GM12878 (cell line): Measurements from ENCODE around the gene RAP1GDS1. TPM values are rescaled to one million over a fixed set of nuclear protein-coding genes. Genes with fewer than 3 reads are reported as not detected.

Experiments
- ATAC-seq: fragments of 200-7000 bp; cut with Tn5 transposase; 3 replicates; pipeline ENCODE4 v1.9.1; 2020; ENCODE audit warnings: mild to moderate bottlenecking, moderate library complexity
- BruUV-seq: library from RNA; stranded (reverse); fragments of 400-500 nt; replicated peaks from 2 replicates; lab custom pipeline; 2021; lab: Mats Ljungman, UMichigan
- CTCF ChIA-PET: fragments of 300-600 bp; sonication (Branson Sonifier 250); formaldehyde crosslinking; extraction: SDS; loops from one replicate; lab custom pipeline; 2021; ENCODE audit warnings: inconsistent platforms; lab: Yijun Ruan, JAX
- POLR2A ChIA-PET: fragments of 350-600 bp; formaldehyde crosslinking; extraction: SDS; loops from one replicate; lab custom pipeline; 2021; ENCODE audit warnings: inconsistent platforms; lab: Charles Lee
- RAD21 ChIA-PET: fragments of 300-600 bp; sonication (Branson Sonifier 250); formaldehyde crosslinking; loops from one replicate; lab custom pipeline; 2023; ENCODE audit warnings: antibody characterized with exemption; ENCODE audit not compliant: unreplicated experiment; lab: Charles Lee
- SMC1A ChIA-PET: fragments of 300-600 bp; sonication (Branson Sonifier 250); formaldehyde crosslinking; loops from one replicate; lab custom pipeline; 2023; ENCODE audit not compliant: unreplicated experiment, uncharacterized antibody; lab: Charles Lee
- DNase-seq: peaks from one replicate; pipeline ENCODE4 v3.0.0-alpha.2; 2011; ENCODE audit warnings: low read depth, low spot score
- FAIRE-seq: peaks from 3 replicates; lab custom pipeline; 2011; peaks lifted over from hg19 to GRCh38; lab: Jason Lieb, UNC
- H2AFZ ChIP-seq: 2 replicates; pipeline ENCODE4 v1.6.0; 2011; ENCODE audit warnings: low read depth, low read length, control low read depth; ENCODE audit not compliant: control insufficient read depth
- H3K27ac ChIP-seq: 2 replicates; pipeline ENCODE4 v1.5.1; 2011; ENCODE audit warnings: control low read depth; ENCODE audit not compliant: control insufficient read depth, insufficient read depth
- H3K27me3 ChIP-seq, 2 experiments: replicated peaks in 1 of 2; 2 replicates each; pipeline versions ENCODE4 v1.6.0 to v1.6.1; 2011; ENCODE audit warnings: low read length in 1 of 2; ENCODE audit not compliant: control insufficient read depth in 2 of 2, insufficient read depth in 2 of 2
- H3K36me3 ChIP-seq, 2 experiments: 2 replicates each; pipeline ENCODE4 v1.5.1; 2011; ENCODE audit warnings: low read length in 1 of 2; ENCODE audit not compliant: control insufficient read depth in 2 of 2, insufficient read depth in 2 of 2
- H3K4me1 ChIP-seq: 2 replicates; pipeline ENCODE4 v1.6.1; 2011; ENCODE audit warnings: mild to moderate bottlenecking, low read length, moderate library complexity, mixed read lengths; ENCODE audit not compliant: control insufficient read depth, insufficient read depth
- H3K4me2 ChIP-seq: 2 replicates; pipeline ENCODE4 v1.6.0; 2011; ENCODE audit warnings: control low read depth; ENCODE audit not compliant: control insufficient read depth, insufficient read depth
- H3K4me3 ChIP-seq: fragments of 200-600 bp; sonication (generic); 2 replicates; pipeline ENCODE4 v1.5.1; 2016
- H3K79me2 ChIP-seq: 2 replicates; pipeline ENCODE4 v1.6.0; 2011; ENCODE audit warnings: low read length; ENCODE audit not compliant: control insufficient read depth, insufficient read depth
- H3K9ac ChIP-seq: 2 replicates; pipeline ENCODE4 v1.8.0; 2011; ENCODE audit warnings: low read length, control low read depth, mixed read lengths; ENCODE audit not compliant: control insufficient read depth, insufficient read depth
- H3K9me3 ChIP-seq: replicated peaks from 3 replicates; pipeline ENCODE4 v1.5.1; 2011; ENCODE audit warnings: mild to moderate bottlenecking, low read length; ENCODE audit not compliant: control insufficient read depth, insufficient read depth
- H4K20me1 ChIP-seq: 2 replicates; pipeline ENCODE4 v1.6.0; 2011; ENCODE audit not compliant: control insufficient read depth, insufficient read depth
- BCL3 ChIP-seq: IDR thresholded peaks from 2 replicates; pipeline ENCODE4 v1.6.1; 2011; ENCODE audit warnings: borderline replicate concordance, low read depth, mild to moderate bottlenecking, moderate library complexity, low read length; ENCODE audit not compliant: insufficient read depth, poor library complexity, severe bottlenecking
- CHD4 ChIP-seq: fragments of 200-600 bp; sonication (generic); IDR thresholded peaks from 2 replicates; pipeline ENCODE4 v1.6.1; 2016; ENCODE audit warnings: mild to moderate bottlenecking
- EZH2 ChIP-seq: IDR thresholded peaks from 2 replicates; pipeline ENCODE4 v1.6.1; 2012; ENCODE audit warnings: low read depth, mild to moderate bottlenecking, control low read depth, inconsistent platforms, low read length, borderline replicate concordance; ENCODE audit not compliant: control insufficient read depth
- GATAD2B ChIP-seq: fragments of 450-650 bp; conservative IDR thresholded peaks from 2 replicates; pipeline ENCODE4 v1.6.1; 2017; ENCODE audit warnings: low read depth, mild to moderate bottlenecking, moderate library complexity
- JUNB ChIP-seq: IDR thresholded peaks from 2 replicates; pipeline ENCODE4 v1.6.1; 2016; ENCODE audit warnings: antibody characterized with exemption, mild to moderate bottlenecking
- JUND ChIP-seq: IDR thresholded peaks from 2 replicates; pipeline ENCODE4 v1.6.1; 2012; ENCODE audit warnings: low read depth, mild to moderate bottlenecking, low read length, improper control_type of control experiment, moderate library complexity
- KAT2A ChIP-seq: conservative IDR thresholded peaks from 2 replicates; pipeline ENCODE4 v1.6.1; 2011; ENCODE audit warnings: low read depth, low read length; ENCODE audit not compliant: control insufficient read depth
- NFIC ChIP-seq: IDR thresholded peaks from 2 replicates; pipeline ENCODE4 v1.6.1; 2012; ENCODE audit warnings: low read depth, mild to moderate bottlenecking, inconsistent platforms, low read length, moderate library complexity
- NRF1 ChIP-seq: conservative IDR thresholded peaks from 2 replicates; pipeline ENCODE4 v1.6.1; 2011; ENCODE audit warnings: mild to moderate bottlenecking, low read depth, low read length, improper control_type of control experiment
- PKNOX1 ChIP-seq: fragments of 450-650 bp; IDR thresholded peaks from 2 replicates; pipeline ENCODE4 v1.6.1; 2016; ENCODE audit warnings: mild to moderate bottlenecking
- POLR2A ChIP-seq: IDR thresholded peaks from 2 replicates; pipeline ENCODE4 v1.6.1; 2011; ENCODE audit warnings: low read depth, mild to moderate bottlenecking, low read length
- POLR2AphosphoS2 ChIP-seq: IDR thresholded peaks from 2 replicates; pipeline ENCODE4 v1.6.1; 2011; ENCODE audit warnings: low read depth, mild to moderate bottlenecking, low read length, improper control_type of control experiment, moderate library complexity
- POU2F2 ChIP-seq: IDR thresholded peaks from 3 replicates; pipeline ENCODE4 v1.6.1; 2011; ENCODE audit warnings: low read depth, mild to moderate bottlenecking, low read length, borderline replicate concordance
- RFX5 ChIP-seq: IDR thresholded peaks from 2 replicates; pipeline ENCODE4 v1.6.1; 2011; ENCODE audit warnings: low read depth, low read length, improper control_type of control experiment
- STAT1 ChIP-seq: fragments of 450-650 bp; conservative IDR thresholded peaks from 2 replicates; pipeline ENCODE4 v1.6.1; 2014; ENCODE audit warnings: antibody characterized with exemption, mild to moderate bottlenecking
- TCF12 ChIP-seq: IDR thresholded peaks from 2 replicates; pipeline ENCODE4 v1.6.1; 2011; ENCODE audit warnings: low read depth, mild to moderate bottlenecking, low read length
- ZBTB33 ChIP-seq: fragments of 450-650 bp; IDR thresholded peaks from 2 replicates; pipeline ENCODE4 v1.6.1; 2017; ENCODE audit warnings: mild to moderate bottlenecking
- WGBS: methylation state at CpG from one replicate; pipeline ENCODE4 v1.1.6; 2016; ENCODE audit warnings: low lambda C conversion rate; ENCODE audit not compliant: insufficient replicate concordance, insufficient coverage; ENCODE audit errors: missing lambda C conversion rate; 5-methylcytosine and 5-hydroxymethylcytosine counted together
- in situ Hi-C: fragments of 300-500 bp; cut with MboI; formaldehyde crosslinking; loops from 9 replicates; pipeline ENCODE4 v1.14.3; 2018; ENCODE audit warnings: mixed read lengths
- intact Hi-C: fragments of 100-400 bp; cut with micrococcal nuclease; formaldehyde crosslinking; loops from one replicate; pipeline ENCODE4 v1.14.2; 2022; ENCODE audit not compliant: unreplicated experiment
- polyA plus RNA-seq, 11 experiments: library from polyadenylated mRNA; depleted of rRNA in 4 of 11; unstranded in 6 of 11; stranded (reverse) in 5 of 11; fragments of >200 nt; fragmentation: Nextera tagmentation in 4 of 11; fragmentation: Illumina TruSeq in 1 of 11; extraction: Ambion mirVana in 4 of 11; extraction: Trizol in 1 of 11; gene quantifications; 1 replicate in 1 of 11; 2 replicates in 10 of 11; pipeline versions ENCODE4 v1.2.1 to v1.2.3, GENCODE V29; 2011 to 2016; ENCODE audit warnings: inconsistent platforms in 2 of 11, missing spikeins in 2 of 11, low read depth in 1 of 11
- total RNA-seq, 4 experiments: library from RNA; depleted of rRNA in 3 of 4; stranded (reverse); fragments of >200 nt in 3 of 4; fragmentation: Illumina TruSeq in 1 of 4; extraction: Trizol in 1 of 4; gene quantifications; 2 replicates each; pipeline versions ENCODE4 v1.2.1 to v1.2.3, GENCODE V29; 2013 to 2021

Gene RAP1GDS1
- total and polyA plus RNA-seq, 10 of the 15 experiments (the other 5 are each of a cell fraction or from before 2014, with no cell fraction given), result 12.0 to 30.5 (median 20.7) TPM

- no peaks in the 10 kb centered on the region for H3K9me3 ChIP-seq
- FAIRE-seq (no peak), DNase-seq (no peak), ATAC-seq (no peak)
- ChIA-PET POLR2A (no interaction called here), RAD21 (no interaction called here), SMC1A (no interaction called here), CTCF (interaction anchor here (0.7 kb wide), 1 partner anchor 303 kb away, joined by 5 read pairs; no protein-coding TSS in a partner anchor)
- in situ Hi-C loops (no loop called here), intact Hi-C loops (no loop called here)
- no peaks in the 10 kb centered on the region for H3K36me3 ChIP-seq
- H3K4me3 ChIP-seq, result no peak overlapping the region
- 92% methylated on average over 2 of the region's 2 CpGs for WGBS
- no peak overlapping the region for H2AFZ ChIP-seq
- no peak overlapping the region for H3K9ac ChIP-seq
- H3K27me3 ChIP-seq, result no peaks in the 10 kb centered on the region
- H3K79me2 ChIP-seq, result no peaks in the 10 kb centered on the region
- no peaks in the 10 kb centered on the region for H3K4me1 ChIP-seq
- H3K27ac ChIP-seq, result no peak overlapping the region
- no TSS peak for BruUV-seq
- H3K4me2 ChIP-seq, result no peak overlapping the region
- no peaks in the 10 kb centered on the region for H4K20me1 ChIP-seq
- TF ChIP-seq POU2F2 (no peak), ZBTB33 (no peak), POLR2AphosphoS2 (no peak), NRF1 (no peak), NFIC (no peak), RFX5 (no peak), JUND (no peak), EZH2 (no peak), POLR2A (no peak), PKNOX1 (no peak), CHD4 (no peak), STAT1 (no peak), GATAD2B (no peak), KAT2A (no peak), BCL3 (no peak), JUNB (no peak), TCF12 (no peak)
These were observed 77.7 kb downstream of the RAP1GDS1 start for GRCh38 chr4:98338761-98339438.
